Breast epithelium (tissue), 4 donors: ENCODE results near the gene IL31. TPM values are rescaled to one million over a fixed set of nuclear protein-coding genes. Genes with fewer than 3 reads are reported as not detected.

Experiments used
- DNase-seq, 2 donors: peaks; one replicate each; pipeline ENCODE4 v3.0.0-alpha.2; 2019; ENCODE audit warnings: low spot score in 2 of 2
- H3K27ac ChIP-seq, 2 donors: fragments of 200-600 bp; sonication (generic) in 1 of 2; one replicate each; pipeline ENCODE4 v1.5.1; 2016 to 2019; ENCODE audit warnings: mild to moderate bottlenecking in 1 of 2
- H3K27me3 ChIP-seq, 2 donors: fragments of 200-600 bp; sonication (generic) in 1 of 2; one replicate each; pipeline versions ENCODE4 v1.5.1 to v1.6.0; 2017 to 2019; ENCODE audit warnings: control low read depth in 1 of 2, mild to moderate bottlenecking in 1 of 2
- H3K36me3 ChIP-seq: fragments of 200-600 bp; one replicate; pipeline ENCODE4 v1.5.1; 2019
- H3K4me1 ChIP-seq, 2 donors: fragments of 200-600 bp; sonication (generic); one replicate each; pipeline ENCODE4 v1.5.1; 2016 to 2019; ENCODE audit warnings: control low read depth in 1 of 2
- H3K4me3 ChIP-seq, 3 donors: fragments of 200-600 bp; sonication (generic); 1 replicate in 2 of 3; 2 replicates in 1 of 3; pipeline ENCODE4 v1.5.1; 2016 to 2019; ENCODE audit warnings: mild to moderate bottlenecking in 3 of 3, moderate library complexity in 2 of 3
- H3K9me3 ChIP-seq, 2 donors: fragments of 200-600 bp; sonication (generic) in 1 of 2; one replicate each; pipeline ENCODE4 v1.5.1; 2016 to 2019; ENCODE audit warnings: control low read depth in 1 of 2
- POLR2A ChIP-seq: fragments of 450-650 bp; IDR thresholded peaks from one replicate; pipeline ENCODE4 v1.6.1; 2016; ENCODE audit warnings: antibody characterized with exemption, mild to moderate bottlenecking, moderate library complexity
- POLR2AphosphoS5 ChIP-seq, 3 donors: sonication (generic); formaldehyde crosslinking; IDR thresholded peaks; one replicate each; pipeline ENCODE4 v1.6.1; 2017; ENCODE audit warnings: antibody characterized with exemption in 3 of 3
- intact Hi-C: fragments of 100-400 bp; cut with DNase I; formaldehyde crosslinking; loops from one replicate; pipeline ENCODE4 v1.15.1; 2023; ENCODE audit warnings: low total_unique reads
- total RNA-seq, 3 donors: library from RNA; depleted of rRNA; stranded (reverse); fragments of >200 nt; gene quantifications; one replicate each; pipeline ENCODE4 v1.1.0, GENCODE V29; 2016
- TF ChIP-seq, protein P1 (sequence below), 3 donors: fragments of 450-650 bp; IDR thresholded peaks; one replicate each; pipeline ENCODE4 v1.5.1; 2016 to 2017; ENCODE audit warnings: antibody characterized with exemption in 3 of 3, mild to moderate bottlenecking in 3 of 3, moderate library complexity in 3 of 3

The IL31 gene
- total RNA-seq, 3 donors from 2014 or later: not detected

DNA sequence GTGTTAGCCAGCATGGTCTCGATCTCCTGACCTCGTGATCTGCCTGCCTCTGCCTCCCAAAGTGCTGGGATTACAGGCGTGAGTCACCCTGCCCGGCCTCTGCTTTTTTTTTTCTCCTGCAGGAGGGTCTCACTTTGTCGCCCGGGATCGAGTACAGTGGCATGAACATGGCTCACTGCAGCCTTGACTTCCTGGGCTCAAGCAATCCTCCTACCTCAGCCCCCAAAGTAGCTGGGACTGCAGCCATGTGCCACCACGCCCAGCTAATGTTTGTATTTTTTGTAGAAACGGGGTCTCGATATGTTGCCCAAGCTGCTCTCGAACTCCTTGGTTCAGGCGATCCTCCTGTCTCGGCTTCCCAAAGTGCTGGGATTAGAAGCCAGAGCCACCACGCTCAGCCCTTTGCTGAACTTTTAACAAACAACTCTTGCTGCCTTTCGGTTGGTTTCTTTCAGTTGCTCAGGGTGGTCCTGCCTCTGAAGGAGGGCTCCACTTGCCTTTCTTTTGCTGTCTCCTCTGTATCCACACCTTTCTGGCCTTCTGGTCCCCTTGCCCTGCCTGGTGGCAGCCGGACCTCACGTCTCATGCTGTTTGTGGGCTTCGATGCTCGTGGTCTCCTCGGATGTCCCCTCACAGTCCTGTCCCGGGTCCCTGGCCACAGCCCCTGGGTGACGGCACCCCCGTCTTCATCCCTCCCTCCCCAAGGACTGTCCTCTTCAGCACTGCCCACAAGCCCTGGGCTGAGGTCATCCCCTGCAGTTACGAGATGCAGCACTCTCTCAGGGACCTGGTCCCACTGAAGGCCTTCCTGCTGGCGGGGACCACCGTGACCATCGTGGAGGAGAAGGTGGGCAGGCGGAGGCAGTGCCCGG, 25.7 kb upstream of the IL31 start:
- no peaks in the 10 kb centered on the region for H3K9me3 ChIP-seq
- H3K4me1 ChIP-seq: peaks cover 6 to 12% of the 10 kb centered on the region in 2 donors
- no peak overlapping the region for H3K27ac ChIP-seq
- H3K27me3 ChIP-seq: peaks cover 0 to 3% of the 10 kb centered on the region in 2 donors
- H3K4me3 ChIP-seq: no peak overlapping the region
- intact Hi-C loops: no loop called here
- DNase-seq: no peak
- no peaks in the 10 kb centered on the region for H3K36me3 ChIP-seq
- TF ChIP-seq POLR2A (no peak), POLR2AphosphoS5 (IDR thresholded peaks at IDR 0.05) (no peak)
- TF ChIP-seq, protein P1, sequence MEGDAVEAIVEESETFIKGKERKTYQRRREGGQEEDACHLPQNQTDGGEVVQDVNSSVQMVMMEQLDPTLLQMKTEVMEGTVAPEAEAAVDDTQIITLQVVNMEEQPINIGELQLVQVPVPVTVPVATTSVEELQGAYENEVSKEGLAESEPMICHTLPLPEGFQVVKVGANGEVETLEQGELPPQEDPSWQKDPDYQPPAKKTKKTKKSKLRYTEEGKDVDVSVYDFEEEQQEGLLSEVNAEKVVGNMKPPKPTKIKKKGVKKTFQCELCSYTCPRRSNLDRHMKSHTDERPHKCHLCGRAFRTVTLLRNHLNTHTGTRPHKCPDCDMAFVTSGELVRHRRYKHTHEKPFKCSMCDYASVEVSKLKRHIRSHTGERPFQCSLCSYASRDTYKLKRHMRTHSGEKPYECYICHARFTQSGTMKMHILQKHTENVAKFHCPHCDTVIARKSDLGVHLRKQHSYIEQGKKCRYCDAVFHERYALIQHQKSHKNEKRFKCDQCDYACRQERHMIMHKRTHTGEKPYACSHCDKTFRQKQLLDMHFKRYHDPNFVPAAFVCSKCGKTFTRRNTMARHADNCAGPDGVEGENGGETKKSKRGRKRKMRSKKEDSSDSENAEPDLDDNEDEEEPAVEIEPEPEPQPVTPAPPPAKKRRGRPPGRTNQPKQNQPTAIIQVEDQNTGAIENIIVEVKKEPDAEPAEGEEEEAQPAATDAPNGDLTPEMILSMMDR (IDR thresholded peaks at IDR 0.05): no peak

DNA sequence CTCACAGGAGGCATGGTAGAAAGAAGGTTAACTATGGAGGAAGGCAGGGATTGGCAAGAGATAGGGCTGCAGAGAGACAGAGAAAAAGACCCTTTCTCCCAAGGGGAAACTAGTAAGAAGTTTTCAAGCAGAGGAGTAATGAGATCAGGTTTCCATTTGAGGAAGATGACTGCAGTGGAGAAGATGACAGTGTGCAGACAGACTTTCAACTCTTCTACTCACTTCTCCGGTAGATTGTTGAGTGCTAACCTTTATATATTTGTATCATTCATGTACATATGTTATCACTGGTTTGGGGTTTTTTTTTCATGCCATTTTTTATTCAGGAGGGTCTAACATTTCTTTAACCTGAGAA, 23.6 kb upstream of the IL31 start:
- no peaks in the 10 kb centered on the region for H3K4me1 ChIP-seq
- no peaks in the 10 kb centered on the region for H3K36me3 ChIP-seq
- intact Hi-C loops: no loop called here
- H3K4me3 ChIP-seq: no peak overlapping the region
- TF ChIP-seq POLR2AphosphoS5 (IDR thresholded peaks at IDR 0.05) (no peak), POLR2A (no peak)
- TF ChIP-seq, protein P1 (IDR thresholded peaks at IDR 0.05): no peak
- H3K27me3 ChIP-seq: peaks cover 0 to 3% of the 10 kb centered on the region in 2 donors
- H3K9me3 ChIP-seq: no peaks in the 10 kb centered on the region
- no peak overlapping the region for H3K27ac ChIP-seq
- no peak for DNase-seq

DNA sequence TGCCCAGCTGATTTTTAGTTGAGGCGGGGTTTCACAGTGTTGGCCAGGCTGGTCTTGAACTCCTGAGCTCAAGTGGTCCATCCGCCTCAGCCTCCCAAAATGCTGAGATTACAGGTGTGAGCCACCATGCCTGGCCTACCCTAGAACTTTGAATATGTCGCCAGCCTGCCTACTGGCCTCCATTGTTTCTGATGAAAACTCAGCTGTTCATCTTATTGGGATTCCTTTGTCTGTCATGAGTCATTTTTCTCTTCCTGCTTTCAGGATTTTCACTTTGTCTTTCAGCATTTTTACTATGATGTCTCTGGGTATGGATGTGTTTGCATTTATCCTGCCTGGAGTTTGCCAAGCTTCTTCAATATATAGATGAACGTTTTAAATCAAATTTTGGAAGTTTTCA, 21.4 kb upstream of the IL31 start:
- no peaks in the 10 kb centered on the region for H3K27me3 ChIP-seq
- H3K9me3 ChIP-seq: no peaks in the 10 kb centered on the region
- no peak overlapping the region for H3K27ac ChIP-seq
- no peaks in the 10 kb centered on the region for H3K36me3 ChIP-seq
- H3K4me1 ChIP-seq: no peaks in the 10 kb centered on the region
- no peak for DNase-seq
- H3K4me3 ChIP-seq: no peak overlapping the region
- intact Hi-C loops: no loop called here
- TF ChIP-seq POLR2AphosphoS5 (IDR thresholded peaks at IDR 0.05): no peak
- TF ChIP-seq, protein P1 (IDR thresholded peaks at IDR 0.05): no peak
- TF ChIP-seq POLR2A: no peak

DNA sequence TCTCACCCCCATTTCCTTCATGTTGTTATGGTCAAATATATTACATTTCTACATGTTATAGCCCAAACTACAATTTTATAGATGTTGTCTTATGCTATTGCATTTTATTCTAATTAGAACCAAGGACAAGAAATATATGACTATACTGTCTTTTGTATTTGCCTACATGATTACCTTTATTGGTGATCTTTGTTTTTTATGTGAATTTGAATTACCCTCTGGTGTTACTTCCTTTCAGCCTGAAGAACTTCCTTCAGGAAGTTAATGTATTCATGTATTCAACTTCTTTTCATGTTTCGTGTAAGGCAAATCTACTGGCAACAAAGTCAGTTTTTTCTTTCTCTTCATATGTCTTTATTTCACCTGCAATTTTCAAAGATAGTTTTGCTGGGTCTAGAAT, 20.8 kb upstream of the IL31 start:
- no peak for DNase-seq
- Histone ChIP-seq H3K9me3 (no peaks in the 10 kb centered on the region), H3K36me3 (no peaks in the 10 kb centered on the region), H3K4me3 (no peak overlapping the region), H3K4me1 (no peaks in the 10 kb centered on the region), H3K27me3 (no peaks in the 10 kb centered on the region), H3K27ac (no peak overlapping the region)
- intact Hi-C loops: no loop called here
- TF ChIP-seq, protein P1 (IDR thresholded peaks at IDR 0.05): no peak
- no peak for TF ChIP-seq POLR2A
- TF ChIP-seq POLR2AphosphoS5 (IDR thresholded peaks at IDR 0.05): no peak

DNA sequence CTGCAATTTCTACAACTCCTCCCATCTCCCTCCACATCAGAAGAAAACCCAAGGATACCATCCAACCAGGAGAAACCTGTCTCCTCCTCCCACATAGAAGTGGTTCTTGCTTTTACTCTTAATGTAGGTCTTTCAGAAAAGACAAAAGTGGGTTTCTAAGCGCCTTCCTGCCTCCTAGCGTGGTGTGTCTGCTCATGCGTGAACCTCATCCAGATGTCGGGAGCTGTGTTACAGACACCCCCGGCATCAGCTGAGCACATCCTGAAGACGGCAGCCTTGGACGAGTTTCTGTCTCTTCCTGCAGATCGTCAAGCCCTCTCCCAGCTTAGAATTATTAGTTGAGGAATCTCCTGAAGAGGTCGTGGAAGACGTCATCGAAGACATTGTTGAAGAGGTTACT, 18.4 kb upstream of the IL31 start:
- Histone ChIP-seq H3K36me3 (no peaks in the 10 kb centered on the region), H3K4me3 (no peak overlapping the region), H3K4me1 (no peaks in the 10 kb centered on the region), H3K9me3 (no peaks in the 10 kb centered on the region), H3K27me3 (no peaks in the 10 kb centered on the region), H3K27ac (no peak overlapping the region)
- TF ChIP-seq POLR2AphosphoS5 (IDR thresholded peaks at IDR 0.05): no peak
- TF ChIP-seq POLR2A: no peak
- TF ChIP-seq, protein P1 (IDR thresholded peaks at IDR 0.05): no peak
- no peak for DNase-seq
- intact Hi-C loops: no loop called here
